Stimulated activated naive CD8-positive, alpha-beta T cell treated with anti-CD3 and anti-CD28 coated beads, Interleukin-15, Interleukin-2, amounts not matched to agents 100 ng/mL and 50 ng/mL, for 24 hours (primary cell): ENCODE data around the gene FSTL1.

Source experiments
- H3K27ac Mint-ChIP-seq: one replicate; pipeline ENCODE4 v1.8.0; 2021; ENCODE audit warnings: mild to moderate bottlenecking, mixed read lengths
- H3K27me3 Mint-ChIP-seq: one replicate; pipeline ENCODE4 v1.8.0; 2021; ENCODE audit warnings: mixed read lengths
- H3K36me3 Mint-ChIP-seq: one replicate; pipeline ENCODE4 v1.8.0; 2021; ENCODE audit warnings: low read depth, mixed read lengths
- H3K4me1 Mint-ChIP-seq: one replicate; pipeline ENCODE4 v1.8.0; 2021; ENCODE audit warnings: low read depth, mixed read lengths
- H3K4me3 Mint-ChIP-seq: one replicate; pipeline ENCODE4 v1.8.0; 2021; ENCODE audit warnings: mild to moderate bottlenecking, mixed read lengths
- H3K9me3 Mint-ChIP-seq: one replicate; pipeline ENCODE4 v1.8.0; 2021; ENCODE audit warnings: mixed read lengths

Gene FSTL1

GRCh38 chr3:120348991-120349854 lies 101.6 kb downstream of the FSTL1 start, which contains the start of gene LRRC58:
LRRC58 (minus strand) TSS chr3:120349354; CDS start chr3:120349243, 111 bp downstream.
- Mint-ChIP-seq H3K36me3 (peaks cover 37% of the 10 kb centered on the region), H3K9me3 (no peaks in the 10 kb centered on the region), H3K27ac (peak within 1 kb of the TSS; percentile 95), H3K4me3 (peak within 1 kb of the TSS; percentile 97), H3K4me1 (peaks cover 50% of the 10 kb centered on the region), H3K27me3 (peaks cover 4% of the 10 kb centered on the region)

- Mint-ChIP-seq H3K4me3 (peak overlapping the region; percentile 97), H3K36me3 (peaks cover 43% of the 10 kb centered on the region)
Measured at GRCh38 chr3:120348065-120348990, 102.5 kb downstream of the FSTL1 start.

GRCh38 chr3:120344349-120344748 lies 106.4 kb downstream of the FSTL1 start:
- H3K9me3 Mint-ChIP-seq, result peaks cover 6% of the 10 kb centered on the region
- peak overlapping the region; percentile 67 for H3K27ac Mint-ChIP-seq
- H3K36me3 Mint-ChIP-seq, result peaks cover 74% of the 10 kb centered on the region
- no peaks in the 10 kb centered on the region for H3K27me3 Mint-ChIP-seq
- peaks cover 63% of the 10 kb centered on the region for H3K4me1 Mint-ChIP-seq
- peak overlapping the region; percentile 30 for H3K4me3 Mint-ChIP-seq

More at GRCh38 chr3:120348065-120348990, 102.5 kb downstream of the FSTL1 start:
- H3K4me1 Mint-ChIP-seq, result peaks cover 58% of the 10 kb centered on the region
- H3K27ac Mint-ChIP-seq, result peak overlapping the region; percentile 88
- H3K9me3 Mint-ChIP-seq, result no peaks in the 10 kb centered on the region
- H3K27me3 Mint-ChIP-seq, result no peaks in the 10 kb centered on the region
